Karpas-422 (cell line): ENCODE results near the gene C1QTNF1. TPM values are rescaled to one million over a fixed set of nuclear protein-coding genes. Genes with fewer than 3 reads are reported as not detected.

ENCODE experiments used
- DNase-seq: peaks from one replicate; pipeline ENCODE4 v3.0.0-alpha.2; 2015
- H2AFZ ChIP-seq: fragments of 200-600 bp; sonication (generic); 2 replicates; pipeline ENCODE4 v1.6.1; 2014; ENCODE audit warnings: antibody characterized with exemption, low read length, mixed read lengths
- H3K27ac ChIP-seq: fragments of 200-600 bp; sonication (generic); 2 replicates; pipeline ENCODE4 v1.5.1; 2014; ENCODE audit warnings: mild to moderate bottlenecking, low read length, moderate library complexity
- H3K27me3 ChIP-seq: fragments of 200-600 bp; sonication (generic); 2 replicates; pipeline ENCODE4 v1.6.1; 2014; ENCODE audit warnings: low read length, mixed read lengths
- H3K36me3 ChIP-seq: fragments of 200-600 bp; sonication (generic); 2 replicates; pipeline ENCODE4 v1.6.1; 2014; ENCODE audit warnings: low read length, mixed read lengths; ENCODE audit not compliant: insufficient read depth
- H3K4me1 ChIP-seq: fragments of 200-600 bp; sonication (generic); 2 replicates; pipeline ENCODE4 v1.6.1; 2014; ENCODE audit warnings: mild to moderate bottlenecking, low read length, mixed read lengths
- H3K4me2 ChIP-seq: fragments of 200-600 bp; sonication (generic); 2 replicates; pipeline ENCODE4 v1.6.1; 2014; ENCODE audit warnings: low read length, low read depth, mild to moderate bottlenecking; ENCODE audit not compliant: poor library complexity, severe bottlenecking
- H3K4me3 ChIP-seq: fragments of 200-600 bp; sonication (generic); 2 replicates; pipeline ENCODE4 v1.5.1; 2014; ENCODE audit warnings: mild to moderate bottlenecking, antibody characterized with exemption, low read length, mixed read lengths
- H3K79me2 ChIP-seq: fragments of 200-600 bp; sonication (generic); 2 replicates; pipeline ENCODE4 v1.6.1; 2014; ENCODE audit warnings: mild to moderate bottlenecking, low read length, mixed read lengths
- H3K9ac ChIP-seq: fragments of 200-600 bp; sonication (generic); 2 replicates; pipeline ENCODE4 v1.6.0; 2014; ENCODE audit warnings: low read length
- H3K9me2 ChIP-seq: fragments of 200-600 bp; sonication (generic), shearing (Covaris generic); replicated peaks from 2 replicates; pipeline ENCODE4 v1.6.0; 2014; ENCODE audit warnings: mild to moderate bottlenecking, low read length, moderate library complexity; ENCODE audit not compliant: insufficient read depth
- H3K9me3 ChIP-seq: fragments of 300-700, 200-600 bp; sonication (generic); 2 replicates; pipeline ENCODE4 v1.6.1; 2014; ENCODE audit warnings: low read length, mixed read lengths
- H4K20me1 ChIP-seq: fragments of 200-600 bp; sonication (generic); 2 replicates; pipeline ENCODE4 v1.6.1; 2014; ENCODE audit warnings: mild to moderate bottlenecking, antibody characterized with exemption, low read length, low read depth; ENCODE audit not compliant: insufficient read depth
- total RNA-seq: library from RNA; depleted of rRNA; stranded (reverse); fragments of >200 nt; shearing (Covaris generic); gene quantifications from 2 replicates; pipeline ENCODE4 v1.2.3, GENCODE V29; 2014; ENCODE audit warnings: low replicate concordance

C1QTNF1 gene
- total RNA-seq, 1 experiment from 2014 or later: not detected

DNA sequence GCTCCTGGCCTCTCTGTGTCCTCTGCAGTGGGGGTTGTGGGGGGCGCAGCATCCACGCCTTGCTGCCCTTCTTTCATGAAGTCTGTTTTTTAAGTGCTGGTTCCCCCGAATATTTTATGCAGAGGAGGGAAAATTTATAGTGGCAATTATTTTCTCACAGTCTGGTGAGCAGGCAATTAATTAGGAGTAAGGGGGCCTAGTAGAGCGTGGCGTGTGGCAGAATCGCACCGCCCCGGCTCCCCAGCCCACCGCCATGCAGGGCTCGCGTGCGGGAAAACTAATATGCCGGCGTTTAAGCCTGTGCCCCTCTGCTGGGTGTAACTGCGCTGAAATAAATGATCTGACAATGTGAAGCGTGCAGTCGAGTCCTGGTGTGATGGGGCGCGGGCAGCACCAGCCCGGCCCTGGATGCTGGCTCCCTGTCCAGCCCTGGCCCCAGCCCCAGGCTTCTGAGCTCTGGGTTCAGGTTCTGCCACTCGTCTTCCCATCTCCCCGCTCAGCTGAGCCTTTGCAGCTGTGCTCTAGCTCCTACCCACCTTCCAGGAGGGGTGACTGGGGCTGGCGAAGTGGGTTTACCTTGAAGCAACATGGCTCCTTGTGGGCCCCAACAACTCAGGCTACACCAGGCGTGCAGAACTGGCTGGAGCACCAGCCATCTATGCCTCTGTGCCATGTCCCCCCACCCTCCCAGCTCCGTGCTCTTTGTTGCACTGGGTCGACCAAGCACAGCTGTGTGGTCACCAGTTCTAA is 64.5 kb downstream of the C1QTNF1 start:
- DNase-seq: no peak
- Histone ChIP-seq H3K27me3 (no peaks in the 10 kb centered on the region), H3K4me2 (no peak overlapping the region), H3K36me3 (no peaks in the 10 kb centered on the region), H3K4me1 (no peaks in the 10 kb centered on the region), H3K4me3 (no peak overlapping the region), H3K9me3 (no peaks in the 10 kb centered on the region), H3K9me2 (no peaks in the 10 kb centered on the region), H3K27ac (no peak overlapping the region), H2AFZ (no peak overlapping the region), H3K79me2 (no peaks in the 10 kb centered on the region), H4K20me1 (peaks cover 6% of the 10 kb centered on the region; the same call in 1 of the 2 replicates), H3K9ac (no peak overlapping the region)

DNA sequence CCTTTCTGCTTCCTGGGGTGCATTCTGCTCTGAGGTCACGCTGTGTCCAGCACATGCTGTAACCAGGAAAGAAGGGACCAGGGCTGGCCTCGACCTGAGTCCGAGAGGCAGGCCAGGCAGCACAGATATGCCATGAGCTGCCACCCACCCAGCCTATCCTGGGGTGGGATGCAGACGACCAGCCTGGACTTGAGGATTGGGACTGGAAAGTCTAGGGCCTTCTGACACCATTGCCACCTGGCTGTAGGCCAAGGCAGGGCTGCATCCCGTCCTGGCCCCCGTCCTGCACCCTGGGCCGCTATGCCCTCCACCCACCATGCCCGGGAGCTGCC is 65.0 kb downstream of the C1QTNF1 start:
- Histone ChIP-seq H3K79me2 (no peaks in the 10 kb centered on the region), H3K4me1 (no peaks in the 10 kb centered on the region), H3K4me3 (no peak overlapping the region), H3K9me3 (no peaks in the 10 kb centered on the region), H3K9me2 (no peaks in the 10 kb centered on the region), H3K27ac (no peak overlapping the region), H3K27me3 (no peaks in the 10 kb centered on the region), H2AFZ (no peak overlapping the region), H4K20me1 (peaks cover 6% of the 10 kb centered on the region; the same call in 1 of the 2 replicates), H3K9ac (no peak overlapping the region), H3K36me3 (no peaks in the 10 kb centered on the region), H3K4me2 (no peak overlapping the region)
- no peak for DNase-seq

DNA sequence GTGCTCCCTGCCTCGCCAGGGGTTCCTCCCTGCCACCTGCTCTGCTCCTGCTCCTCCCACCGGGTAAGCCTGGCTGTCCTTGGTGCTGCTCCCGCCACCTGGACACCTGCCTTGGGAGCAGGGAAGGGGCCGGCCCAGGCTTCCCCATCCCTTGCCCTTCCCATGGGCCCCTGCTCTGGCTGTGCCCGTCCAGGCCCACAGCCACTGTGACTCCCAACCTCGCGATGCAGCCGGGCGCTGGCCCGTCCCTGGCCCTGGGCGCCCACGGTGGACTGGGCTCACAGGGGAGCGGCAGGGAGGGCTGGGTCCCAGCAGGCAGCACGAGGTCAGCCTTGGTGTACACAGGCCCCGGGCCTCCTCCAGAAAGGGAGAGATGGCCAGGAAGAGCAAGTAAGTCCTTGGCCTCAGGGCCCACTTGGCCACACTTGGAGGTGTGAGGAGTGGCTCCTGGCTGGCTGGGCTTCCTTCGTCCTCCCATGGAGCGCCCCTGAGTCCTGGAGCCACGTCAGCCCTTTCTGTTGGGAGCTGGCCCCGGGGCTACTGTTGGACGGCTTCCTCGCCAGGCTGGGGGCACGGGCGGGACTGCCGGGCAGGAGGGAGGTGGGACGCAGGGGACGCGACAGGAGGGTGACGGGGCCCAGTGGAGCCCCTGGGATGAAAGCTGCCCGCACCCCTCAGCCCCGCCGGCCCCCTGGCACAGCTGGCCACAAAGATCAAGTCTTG is 65.9 kb downstream of the C1QTNF1 start:
- no peaks in the 10 kb centered on the region for H3K27me3 ChIP-seq

DNA sequence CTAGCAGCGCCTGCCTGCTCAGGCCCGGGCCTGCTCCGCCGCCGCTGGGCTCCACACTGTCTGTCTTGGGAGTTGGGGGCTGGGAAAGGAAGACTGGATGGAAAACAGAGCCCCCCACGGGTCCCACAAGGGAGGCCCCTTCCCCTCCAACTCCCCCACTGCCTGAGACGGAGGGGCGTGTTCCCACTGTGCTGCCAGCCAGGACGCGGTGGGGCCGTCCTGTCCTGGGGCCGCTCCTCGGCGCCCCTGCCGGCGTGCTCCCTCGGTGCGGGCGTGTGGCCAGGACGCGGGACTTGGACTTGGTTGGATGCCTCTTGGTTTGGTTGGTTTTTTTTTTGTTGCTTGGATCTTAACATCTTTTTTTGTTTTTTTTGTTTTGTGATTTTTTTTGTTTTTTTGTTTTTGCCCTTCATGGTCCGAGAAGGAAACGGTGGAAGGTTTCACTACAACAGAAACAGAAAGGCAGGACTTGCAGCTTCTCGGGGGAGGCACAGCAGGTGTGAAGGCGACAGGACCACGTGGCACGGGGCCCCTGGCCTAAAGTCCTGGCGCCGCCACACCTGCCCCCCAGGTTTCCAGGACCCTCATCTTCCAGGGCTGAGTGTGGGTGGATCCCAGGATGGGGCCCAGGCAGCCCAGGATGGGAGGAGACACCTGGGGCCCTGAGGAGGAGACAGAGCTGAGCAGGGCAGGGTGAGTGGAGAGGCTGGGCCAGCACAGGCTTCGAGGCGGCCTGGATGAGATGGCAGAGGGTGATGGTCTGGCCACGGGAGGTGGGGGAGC is 66.7 kb downstream of the C1QTNF1 start:
- Histone ChIP-seq H3K79me2 (no peaks in the 10 kb centered on the region), H3K4me1 (no peaks in the 10 kb centered on the region), H4K20me1 (peaks cover 6% of the 10 kb centered on the region; the same call in 1 of the 2 replicates), H2AFZ (no peak overlapping the region), H3K4me2 (no peak overlapping the region), H3K9me3 (no peaks in the 10 kb centered on the region), H3K9me2 (no peaks in the 10 kb centered on the region), H3K27me3 (no peaks in the 10 kb centered on the region), H3K36me3 (no peaks in the 10 kb centered on the region), H3K4me3 (no peak overlapping the region), H3K27ac (no peak overlapping the region), H3K9ac (no peak overlapping the region)
- DNase-seq: no peak

More for the DNA sequence above, 65.9 kb downstream of the C1QTNF1 start:
- no peak overlapping the region for H3K27ac ChIP-seq
- H3K4me2 ChIP-seq: no peak overlapping the region
- no peaks in the 10 kb centered on the region for H3K79me2 ChIP-seq
- no peak overlapping the region for H3K4me3 ChIP-seq
- DNase-seq: no peak
- H2AFZ ChIP-seq: no peak overlapping the region
- peaks cover 6% of the 10 kb centered on the region; the same call in 1 of the 2 replicates for H4K20me1 ChIP-seq
- no peaks in the 10 kb centered on the region for H3K9me3 ChIP-seq
- no peak overlapping the region for H3K9ac ChIP-seq
- H3K36me3 ChIP-seq: no peaks in the 10 kb centered on the region
- H3K9me2 ChIP-seq: no peaks in the 10 kb centered on the region
- H3K4me1 ChIP-seq: no peaks in the 10 kb centered on the region

DNA sequence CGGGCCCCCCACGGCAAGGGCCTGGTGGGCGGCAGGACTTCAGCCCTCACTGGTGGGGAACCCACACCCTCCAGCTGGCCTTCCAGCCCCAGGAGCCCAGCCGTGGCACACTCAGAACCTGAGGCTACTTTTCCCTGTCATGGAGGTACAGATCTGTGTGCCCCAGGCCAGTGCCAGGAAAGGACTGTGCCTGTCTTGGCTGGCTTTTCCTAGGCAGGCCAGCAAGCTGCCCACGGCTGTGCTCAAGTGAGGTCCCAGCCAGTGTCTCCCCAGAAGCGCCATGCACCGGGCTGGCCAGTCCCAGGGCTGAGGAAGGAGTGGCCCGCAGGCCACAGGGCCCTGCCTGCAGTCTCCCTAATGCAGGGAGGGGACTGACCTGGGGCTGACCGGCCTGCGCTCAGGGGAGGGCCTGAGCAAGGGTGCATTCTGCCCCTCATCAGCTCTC is 67.3 kb downstream of the C1QTNF1 start:
- Histone ChIP-seq H2AFZ (no peak overlapping the region), H3K9me3 (no peaks in the 10 kb centered on the region), H3K9me2 (no peaks in the 10 kb centered on the region), H3K9ac (no peak overlapping the region), H3K27ac (no peak overlapping the region), H3K4me3 (no peak overlapping the region), H3K4me2 (no peak overlapping the region), H3K4me1 (no peaks in the 10 kb centered on the region), H3K36me3 (no peaks in the 10 kb centered on the region), H3K27me3 (no peaks in the 10 kb centered on the region), H4K20me1 (peaks cover 6% of the 10 kb centered on the region; the same call in 1 of the 2 replicates), H3K79me2 (no peaks in the 10 kb centered on the region)
- DNase-seq: no peak

DNA sequence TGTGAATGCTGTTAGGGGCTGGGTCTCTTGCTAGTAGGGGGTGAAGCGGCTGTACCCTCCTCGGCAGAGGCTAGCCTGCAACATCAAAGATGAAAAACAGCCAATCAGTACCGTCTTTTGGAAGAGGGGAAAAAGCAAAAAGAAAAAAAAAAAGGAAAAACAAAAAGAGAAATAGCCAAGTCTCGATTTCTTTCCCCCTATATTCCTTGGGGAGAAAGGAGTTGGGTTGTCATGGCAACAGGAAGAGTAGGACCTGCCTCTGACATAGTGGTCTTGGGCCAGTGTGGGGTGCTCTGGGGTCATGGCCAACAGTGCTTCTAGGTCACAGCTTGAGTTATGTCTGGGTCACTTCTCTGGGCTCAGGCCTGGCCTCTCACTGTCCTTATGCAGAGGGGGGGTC is 68.6 kb downstream of the C1QTNF1 start:
- H3K27me3 ChIP-seq: no peaks in the 10 kb centered on the region

DNA sequence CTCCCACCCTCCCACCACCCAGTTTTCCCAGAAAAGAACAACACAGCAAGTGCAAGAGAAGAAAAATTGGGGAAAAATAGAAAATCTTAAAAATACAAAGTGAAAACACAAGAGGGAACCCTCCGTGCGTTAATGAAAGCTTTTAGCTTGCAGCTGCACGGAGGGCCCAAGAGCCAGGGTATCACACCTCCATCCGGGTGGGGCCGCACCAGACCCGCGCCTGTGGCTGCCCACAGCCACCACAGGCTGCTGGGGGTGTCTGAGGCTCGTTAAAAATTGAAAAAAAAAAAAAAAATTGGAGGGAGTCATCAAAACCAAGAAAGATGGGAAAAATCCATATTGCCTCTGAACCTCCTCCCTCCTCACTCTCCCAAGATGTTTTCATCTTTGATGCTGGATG is 69.3 kb downstream of the C1QTNF1 start:
- Histone ChIP-seq H3K27ac (no peak overlapping the region), H4K20me1 (no peaks in the 10 kb centered on the region; the same call in 1 of the 2 replicates), H3K4me1 (no peaks in the 10 kb centered on the region), H3K79me2 (no peaks in the 10 kb centered on the region), H3K9me3 (no peaks in the 10 kb centered on the region), H3K4me3 (no peak overlapping the region), H3K9ac (no peak overlapping the region), H3K9me2 (no peaks in the 10 kb centered on the region), H2AFZ (no peak overlapping the region), H3K36me3 (no peaks in the 10 kb centered on the region), H3K27me3 (no peaks in the 10 kb centered on the region), H3K4me2 (no peak overlapping the region)
- no peak for DNase-seq

More for the DNA sequence above, 68.6 kb downstream of the C1QTNF1 start:
- Histone ChIP-seq H3K9me2 (no peaks in the 10 kb centered on the region), H3K9me3 (no peaks in the 10 kb centered on the region), H3K9ac (no peak overlapping the region), H3K27ac (no peak overlapping the region), H3K4me2 (no peak overlapping the region), H2AFZ (no peak overlapping the region), H3K79me2 (no peaks in the 10 kb centered on the region), H3K4me1 (no peaks in the 10 kb centered on the region), H4K20me1 (peaks cover 6% of the 10 kb centered on the region; the same call in 1 of the 2 replicates), H3K36me3 (no peaks in the 10 kb centered on the region), H3K4me3 (no peak overlapping the region)
- DNase-seq: no peak

DNA sequence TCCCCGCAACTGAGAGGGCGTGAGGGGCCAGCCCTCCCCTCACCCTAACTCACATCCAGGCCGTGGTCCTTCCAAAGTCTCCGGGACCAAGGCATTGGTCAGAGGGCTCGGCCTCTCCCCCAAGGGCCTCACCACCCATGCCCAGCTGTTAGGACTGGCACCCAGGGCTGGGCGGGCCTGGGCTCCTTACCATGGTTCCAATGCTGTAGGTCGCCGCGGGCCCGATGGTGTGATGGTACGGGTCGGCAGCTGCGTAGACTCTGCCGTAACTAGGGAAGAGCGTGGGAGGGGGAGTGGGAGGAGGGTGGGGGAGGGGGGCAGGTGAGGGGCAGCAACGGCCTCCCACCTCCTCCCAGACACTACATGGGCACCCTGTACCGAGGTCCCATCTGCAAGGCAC is 70.3 kb downstream of the C1QTNF1 start:
- DNase-seq: no peak
- Histone ChIP-seq H3K27me3 (no peaks in the 10 kb centered on the region), H2AFZ (no peak overlapping the region), H3K9ac (no peak overlapping the region), H3K27ac (no peak overlapping the region), H4K20me1 (no peaks in the 10 kb centered on the region; the same call in 1 of the 2 replicates), H3K4me3 (no peak overlapping the region), H3K79me2 (no peaks in the 10 kb centered on the region), H3K9me3 (no peaks in the 10 kb centered on the region), H3K36me3 (no peaks in the 10 kb centered on the region), H3K9me2 (no peaks in the 10 kb centered on the region), H3K4me2 (no peak overlapping the region), H3K4me1 (no peaks in the 10 kb centered on the region)
